HG03571 (cell line): ENCODE measurements around the gene MEA1.
"Not testable (repeated sequence)": the region's sequence is repeated elsewhere in the genome, so short reads cannot be mapped to it uniquely, and the experiment has no call there.

Source experiments
- ATAC-seq: cut with Tn5 transposase; IDR thresholded peaks from one replicate; pipeline ENCODE4 v1.9.1; 2021; ENCODE audit not compliant: unreplicated experiment

The MEA1 gene

DNA sequence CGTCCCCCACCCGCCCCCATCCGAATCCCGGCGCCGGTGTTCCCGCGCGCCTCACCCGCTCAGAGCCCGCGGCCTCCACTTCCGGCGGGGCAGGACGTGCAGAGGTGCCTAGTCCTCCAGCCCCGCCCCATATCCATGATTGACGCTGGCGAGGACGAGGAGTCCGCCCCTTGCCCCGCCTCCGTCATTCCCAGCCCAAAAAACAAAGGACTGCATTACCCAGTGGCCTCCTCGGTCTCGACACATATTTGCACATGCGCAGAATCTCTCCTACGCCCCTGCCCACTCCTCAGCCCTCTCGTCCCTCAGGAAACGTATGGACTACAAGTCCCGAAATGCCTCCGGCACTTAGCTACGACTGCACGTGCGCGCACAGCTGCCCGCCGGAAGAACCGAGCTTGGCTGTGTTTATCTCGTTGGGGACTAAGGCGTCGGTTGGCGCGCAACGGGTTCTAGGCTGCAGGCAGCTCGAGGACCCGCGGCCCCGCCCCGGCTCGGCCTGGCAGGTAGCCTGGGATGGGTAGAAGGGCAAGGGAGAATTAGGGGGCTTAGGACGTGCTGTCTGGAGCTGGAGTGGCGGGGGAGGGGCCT is at the start of gene MEA1, which contains the start of gene KLHDC3:
TSS of gene MEA1 (minus strand) at position 104 of the 591 bp plus-strand sequence. CDS start 133 bp downstream, outside the sequence.
TSS of gene KLHDC3 (plus strand) at position 407 of the 591 bp plus-strand sequence. CDS start 2,944 bp downstream, outside the sequence.
- ATAC-seq = peak; percentile 89

DNA sequence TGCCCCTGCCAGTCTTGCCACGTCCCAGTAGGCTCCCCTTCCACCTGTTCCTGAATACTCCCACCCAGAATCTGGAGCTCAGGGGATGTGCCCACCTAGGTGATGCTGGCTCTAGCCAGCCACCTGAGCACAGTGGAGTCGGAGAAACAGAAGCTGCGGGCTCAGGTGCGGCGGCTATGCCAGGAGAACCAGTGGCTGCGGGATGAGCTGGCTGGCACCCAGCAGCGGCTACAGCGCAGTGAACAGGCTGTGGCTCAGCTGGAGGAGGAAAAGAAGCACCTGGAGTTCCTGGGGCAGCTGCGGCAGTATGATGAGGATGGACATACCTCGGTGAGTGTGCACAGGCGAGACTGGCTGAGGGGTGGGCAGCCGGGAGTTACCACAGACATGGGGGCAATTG is 49.1 kb upstream of the MEA1 start:
- no peak for ATAC-seq

DNA sequence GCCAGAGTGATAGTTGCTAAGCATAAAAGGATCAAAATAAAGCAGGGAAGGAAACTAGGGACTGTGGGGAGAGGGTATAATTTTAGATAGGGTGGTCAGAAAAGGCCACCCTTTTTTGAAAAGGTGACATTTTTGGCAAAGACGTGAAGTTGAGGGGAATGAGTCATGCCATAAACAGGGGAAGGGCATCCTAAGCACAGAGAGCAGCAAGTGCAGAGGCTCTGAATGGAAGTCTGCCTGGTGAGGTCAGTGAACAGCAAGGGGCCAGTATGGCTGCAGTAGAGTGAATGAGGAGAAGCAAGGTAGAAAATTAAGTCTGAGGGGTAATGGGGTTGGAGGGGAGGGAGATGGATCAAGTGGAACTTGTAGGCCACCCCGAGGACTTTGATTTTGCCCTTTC is 48.1 kb upstream of the MEA1 start:
- ATAC-seq = no peak

DNA sequence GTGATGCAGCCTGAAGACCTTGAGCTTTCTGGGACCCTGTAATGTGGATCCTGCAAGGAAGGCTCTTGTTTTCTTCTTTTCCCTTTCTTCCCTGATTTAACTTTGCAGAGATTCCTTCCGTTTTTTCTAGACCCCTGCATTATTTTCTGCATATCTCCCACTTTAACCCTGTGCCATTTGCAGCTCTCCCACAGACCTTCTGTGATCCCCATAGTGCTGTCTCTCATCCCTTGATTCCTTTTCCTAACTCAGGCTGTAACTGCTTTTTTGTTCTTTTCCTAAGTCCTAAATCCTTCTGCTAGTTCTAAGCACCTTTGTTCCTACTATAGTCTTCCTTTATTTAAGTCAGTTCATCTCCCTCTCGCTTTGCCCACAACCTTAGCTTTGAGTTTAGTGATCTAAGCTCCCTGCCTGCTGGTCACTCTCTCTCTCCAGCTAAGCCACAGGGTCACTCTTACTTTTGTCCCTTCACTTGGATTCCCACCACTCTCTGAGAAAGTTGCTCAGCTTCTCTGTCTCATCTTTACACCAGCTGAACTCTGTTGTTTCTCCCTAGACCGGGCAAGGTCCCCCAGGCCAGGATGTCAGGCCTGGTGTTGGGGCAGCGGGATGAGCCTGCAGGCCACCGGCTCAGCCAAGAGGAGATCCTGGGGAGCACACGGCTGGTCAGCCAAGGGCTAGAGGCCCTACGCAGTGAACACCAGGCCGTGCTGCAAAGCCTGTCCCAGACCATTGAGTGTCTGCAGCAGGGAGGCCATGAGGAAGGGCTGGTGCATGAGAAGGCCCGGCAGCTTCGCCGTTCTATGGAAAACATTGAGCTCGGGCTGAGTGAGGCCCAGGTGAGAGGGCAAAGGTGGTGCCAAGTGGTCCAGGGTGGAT is 47.2 kb upstream of the MEA1 start:
- no peak for ATAC-seq

DNA sequence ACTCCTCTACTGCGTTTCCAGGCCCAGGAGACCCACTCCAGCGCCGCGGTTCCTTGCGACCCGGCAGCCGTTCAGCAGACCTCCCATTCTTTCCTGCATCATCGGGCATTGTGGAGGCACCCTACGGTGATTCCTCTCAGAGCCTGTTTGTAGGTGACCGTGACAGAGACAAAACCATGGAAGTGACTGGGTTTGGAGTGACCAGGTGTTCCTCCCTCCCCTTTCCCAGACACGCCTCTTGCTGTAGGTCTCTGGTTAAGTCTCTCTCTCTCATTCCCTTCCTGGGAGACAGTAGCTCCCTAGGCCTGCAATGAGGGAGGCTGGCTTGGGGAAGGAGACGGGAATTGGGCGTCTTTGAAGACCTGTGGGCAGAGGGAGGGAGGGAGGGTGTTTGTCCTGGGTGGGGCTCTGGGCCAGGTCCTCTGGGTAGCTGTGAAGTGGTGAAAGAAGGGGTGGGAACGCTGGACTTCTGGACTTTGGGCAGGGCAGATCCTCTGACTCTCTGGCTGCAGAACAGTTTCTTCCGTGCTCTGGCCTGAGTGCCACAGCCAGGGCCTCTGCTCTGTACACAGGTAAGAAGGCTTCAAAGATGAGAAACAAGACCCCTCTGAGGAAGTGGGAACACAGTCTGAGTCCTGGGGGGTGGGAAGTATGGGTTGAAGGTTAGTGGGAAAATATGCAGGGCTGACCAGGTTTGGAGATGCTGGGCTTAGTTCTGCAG is 46.4 kb upstream of the MEA1 start:
- ATAC-seq = no peak

DNA sequence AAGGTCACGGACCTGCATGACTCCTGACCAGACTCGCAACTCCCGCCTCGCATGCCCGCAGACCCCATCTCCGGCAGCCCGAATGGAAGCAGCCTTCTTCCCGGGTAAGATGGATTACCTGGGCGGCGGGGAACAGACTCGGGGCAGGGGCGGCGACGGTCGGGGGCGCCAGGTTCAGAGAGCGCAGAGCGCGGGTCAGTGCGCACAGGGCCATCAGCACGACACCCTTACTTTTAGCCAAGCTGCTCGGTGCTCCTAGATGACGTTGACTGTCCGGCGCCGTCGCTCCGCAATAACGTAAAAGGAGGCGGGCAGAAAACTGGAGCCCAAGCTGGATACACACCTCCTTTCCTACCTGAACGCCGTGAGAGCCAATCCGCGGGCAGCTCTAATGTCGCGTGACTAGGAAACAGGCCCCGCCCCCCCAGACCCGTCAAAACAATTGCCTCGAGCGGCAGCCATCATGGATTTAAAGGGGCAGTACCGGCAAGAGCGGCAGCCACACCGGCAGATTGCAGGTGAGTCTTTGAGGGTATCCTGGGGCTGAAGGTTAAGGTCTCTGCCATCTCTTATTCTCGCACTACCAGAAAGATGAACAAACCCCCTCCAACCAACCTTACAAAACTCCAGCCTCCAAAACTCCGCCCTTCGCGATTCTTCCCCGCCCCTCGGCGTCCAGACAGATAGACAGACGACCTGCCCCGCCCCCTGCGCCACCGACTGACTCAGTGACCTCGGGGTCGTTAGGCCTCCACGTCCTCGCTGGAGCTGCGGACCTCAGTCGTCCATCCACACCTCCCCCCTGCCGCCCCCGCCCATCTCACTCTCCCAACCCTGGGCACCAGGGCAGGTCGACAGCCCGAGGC is 45.7 kb upstream of the MEA1 start, which contains the start of the genes KLC4 and MRPL2:
TSS of gene KLC4 (plus strand) at position 464 of the 866 bp plus-strand sequence. CDS start 1,705 bp downstream, outside the sequence.
TSS of gene MRPL2 (minus strand) at position 267 of the 866 bp plus-strand sequence. CDS start at position 214, 53 bp downstream.
- peak; percentile 84 for ATAC-seq

DNA sequence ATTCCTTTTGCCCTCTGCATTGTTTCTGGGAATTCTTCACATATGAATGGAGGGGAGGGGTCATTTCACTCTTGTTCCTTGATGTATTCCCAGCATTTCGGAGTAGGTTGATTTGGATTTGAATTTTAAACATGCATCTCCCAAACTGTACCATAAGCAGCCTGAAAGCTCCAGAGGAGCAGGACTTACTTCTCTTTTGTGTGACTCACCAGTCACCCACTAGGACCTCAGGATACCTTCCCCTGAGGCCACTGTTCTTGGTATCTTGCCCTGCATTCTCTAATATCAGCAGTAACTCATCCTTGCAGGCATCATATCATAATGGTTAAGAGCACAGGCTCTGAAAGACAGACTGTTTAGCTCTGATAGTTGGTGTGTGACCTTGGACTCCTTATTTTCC is 44.8 kb upstream of the MEA1 start:
- ATAC-seq = no peak

DNA sequence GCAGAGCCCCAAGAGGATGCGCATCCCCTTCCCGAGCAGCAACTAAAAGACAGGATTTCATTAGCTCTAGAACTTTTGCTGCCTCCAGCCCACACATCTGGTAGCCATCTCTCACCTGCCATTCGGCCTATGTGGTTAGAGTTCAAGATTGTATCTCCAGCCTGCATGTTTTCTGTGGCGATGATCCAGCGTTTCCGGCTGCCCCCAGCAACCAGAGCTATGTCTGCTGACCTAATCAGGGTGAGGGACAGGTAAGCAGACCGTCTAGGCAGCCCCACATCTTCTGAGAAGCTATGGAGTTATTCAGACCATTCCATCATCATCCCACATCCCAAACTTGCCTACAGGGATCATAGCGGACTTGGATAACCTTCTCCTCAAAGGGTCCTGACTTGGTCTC is 42.2 kb upstream of the MEA1 start:
- ATAC-seq = no peak

DNA sequence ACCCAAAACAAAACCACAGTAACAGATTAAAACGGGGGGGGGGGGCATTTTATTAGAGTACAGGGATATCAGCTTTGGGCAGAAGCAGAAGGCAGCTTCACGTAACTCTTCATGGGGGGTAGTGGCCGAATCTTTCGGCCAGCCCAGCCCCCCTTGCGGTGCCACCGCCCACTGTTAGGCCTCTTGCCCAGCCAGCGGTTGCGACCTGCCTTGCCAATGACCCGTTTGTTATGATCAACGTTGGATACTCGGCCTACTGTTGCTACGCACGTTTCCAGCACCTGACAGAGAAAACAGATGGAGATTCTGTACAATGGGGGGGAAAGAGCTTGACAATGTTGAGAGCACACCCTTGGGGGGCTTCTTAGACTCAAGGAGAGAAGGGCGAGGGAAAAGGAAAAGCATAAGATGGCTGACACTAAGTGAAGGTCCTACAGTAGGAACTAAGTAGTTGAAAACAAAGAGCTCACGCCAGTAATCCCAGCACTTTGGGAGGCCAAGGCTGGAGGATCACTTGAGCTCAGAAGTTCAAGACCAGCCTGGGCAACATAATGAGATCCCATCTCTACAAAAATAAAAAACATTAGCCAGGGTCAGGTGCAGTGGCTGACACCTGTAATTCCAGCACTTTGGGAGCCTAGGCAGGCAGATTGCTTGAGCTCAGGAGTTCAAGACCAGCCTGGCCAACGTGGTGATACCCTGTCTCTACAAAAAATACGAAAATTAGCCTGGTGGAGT is 40.6 kb upstream of the MEA1 start:
- ATAC-seq = no peak

DNA sequence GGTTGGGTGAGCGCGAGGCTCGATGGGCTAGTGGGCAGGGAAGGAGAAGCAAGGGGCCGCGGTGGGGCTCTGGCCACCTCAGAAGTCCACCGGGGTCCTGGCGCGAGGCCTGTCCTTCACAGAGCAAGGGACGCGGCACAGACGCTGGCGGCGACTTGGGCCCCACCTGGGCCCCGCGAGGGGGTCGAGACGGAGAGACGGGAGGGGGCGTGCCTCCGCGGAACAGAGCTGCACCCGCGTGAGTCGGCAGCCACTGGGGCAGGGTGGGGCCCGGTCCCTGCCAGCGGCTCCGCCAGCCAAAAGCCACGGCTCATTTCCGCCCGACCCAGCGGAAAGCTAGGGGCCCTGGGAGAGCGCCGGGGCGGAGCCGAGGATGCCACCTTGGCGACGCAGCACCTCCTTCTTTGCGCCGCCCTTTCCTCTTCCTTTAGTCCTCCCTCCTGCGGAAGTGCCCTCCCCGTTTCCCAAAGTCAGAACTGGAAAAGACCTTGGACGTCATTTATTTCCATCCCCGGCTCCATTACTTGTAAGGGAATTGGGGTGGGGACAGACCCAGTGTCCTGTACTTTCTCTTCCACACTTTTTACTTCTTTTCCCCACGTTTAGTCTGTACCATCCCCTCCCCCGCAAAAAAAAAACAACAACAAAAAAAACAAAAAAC is 39.9 kb upstream of the MEA1 start, which contains the start of gene CUL7:
TSS of gene CUL7 (minus strand) at position 307 of the 661 bp plus-strand sequence. CDS start 1,063 bp downstream, outside the sequence.
- ATAC-seq = peak; percentile 69

DNA sequence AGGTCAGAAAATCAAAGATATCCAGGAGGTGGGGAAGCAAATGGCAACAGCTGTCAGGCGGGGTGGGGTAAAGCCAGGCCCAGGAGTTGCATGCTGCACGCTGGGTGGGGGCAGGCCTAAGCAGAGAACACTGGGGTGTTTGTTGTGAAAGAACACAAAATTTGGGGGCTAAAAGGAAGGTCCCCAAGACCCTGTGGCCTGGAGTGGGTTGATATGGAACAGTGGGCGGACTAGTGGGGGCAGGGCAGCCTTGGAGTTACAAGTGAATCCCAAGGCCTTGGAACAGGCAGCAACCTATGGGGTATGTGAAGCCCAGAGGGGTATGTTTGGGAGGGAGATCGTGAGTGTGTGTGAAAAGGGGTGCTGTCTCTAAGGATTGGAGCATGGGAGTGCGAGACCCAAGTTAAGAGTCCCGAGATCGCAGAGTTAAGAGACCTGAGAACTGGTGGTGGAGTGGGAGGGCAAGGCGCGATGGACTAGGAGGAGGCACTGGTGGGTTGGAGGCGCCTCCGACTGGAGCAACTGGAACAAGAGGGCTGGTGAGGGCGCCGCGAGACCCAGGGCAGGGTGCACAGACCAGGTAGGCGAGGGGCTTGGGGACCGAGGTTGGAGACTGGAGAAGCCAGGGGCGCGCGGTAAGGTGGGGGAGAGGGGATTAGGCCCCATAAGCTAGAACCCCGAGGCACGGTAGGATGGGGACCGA is 39.2 kb upstream of the MEA1 start:
- no peak for ATAC-seq

DNA sequence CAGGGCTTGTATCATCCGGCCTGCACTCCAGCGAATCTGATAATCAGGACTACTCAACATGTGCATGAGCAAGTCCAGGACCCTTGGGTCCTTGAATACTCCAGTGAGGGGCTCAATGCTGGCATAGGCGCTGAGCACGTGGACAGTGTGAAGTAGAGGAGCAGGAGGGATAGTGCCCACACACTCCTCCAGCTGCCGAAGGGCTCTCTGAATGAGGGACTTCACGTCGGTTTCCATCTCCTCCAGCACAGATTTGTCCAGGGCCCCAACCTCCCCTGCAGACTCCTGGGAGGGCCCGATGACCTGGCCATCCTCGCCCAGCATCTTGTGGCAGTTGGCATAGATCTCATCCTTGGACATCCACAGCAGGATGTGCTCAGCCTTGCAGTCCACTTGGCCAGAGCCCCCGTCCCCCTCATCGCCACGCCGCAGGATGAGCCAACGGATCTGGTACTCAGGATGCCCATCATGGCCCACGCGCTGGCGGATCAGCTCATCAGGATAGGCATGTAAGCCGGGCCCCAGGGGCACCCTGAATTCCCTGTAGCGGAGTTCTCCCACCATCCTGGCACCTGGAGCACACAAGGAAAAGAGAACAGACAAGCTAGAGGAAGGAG is 38.6 kb upstream of the MEA1 start:
- no peak for ATAC-seq

DNA sequence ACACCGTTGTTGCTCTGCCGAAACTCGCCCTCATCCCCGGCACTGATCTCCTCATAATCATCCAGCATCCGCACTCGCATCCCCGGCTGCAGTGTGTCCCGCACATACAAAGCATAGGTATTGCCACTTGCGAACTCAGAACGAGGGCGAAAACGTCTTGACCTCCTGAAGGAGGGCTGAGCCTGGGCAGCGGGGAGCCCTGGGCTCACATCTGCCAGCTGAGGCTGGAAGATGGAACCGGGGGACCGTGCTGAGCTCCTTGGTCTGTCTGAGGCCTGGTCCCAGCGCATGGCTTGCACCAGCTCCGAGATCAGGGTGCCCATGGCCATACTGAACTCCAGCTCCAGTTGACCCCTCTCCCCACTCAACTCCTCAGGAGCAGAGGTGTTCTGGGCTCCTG is 37.2 kb upstream of the MEA1 start:
- ATAC-seq = no peak

DNA sequence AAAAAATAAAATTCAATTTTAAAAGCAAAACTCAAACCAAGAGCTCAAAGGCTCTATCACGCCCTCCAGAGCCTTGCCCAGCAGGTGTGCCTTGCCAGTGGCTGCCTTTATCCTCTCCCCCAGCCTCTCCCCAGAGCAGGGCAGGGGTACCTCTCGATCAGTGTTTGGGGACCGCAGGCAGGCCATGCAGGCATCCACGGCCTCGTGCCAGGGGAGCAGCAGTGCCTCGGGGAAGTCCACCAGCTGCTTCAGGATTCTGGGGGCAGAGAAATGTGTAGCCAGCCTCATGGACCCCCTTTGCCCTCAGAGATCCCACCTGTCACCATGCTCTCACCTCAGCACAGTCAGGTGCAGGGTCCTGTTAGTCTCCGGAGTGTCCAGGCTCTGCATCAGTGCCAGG is 34.3 kb upstream of the MEA1 start:
- no peak for ATAC-seq

DNA sequence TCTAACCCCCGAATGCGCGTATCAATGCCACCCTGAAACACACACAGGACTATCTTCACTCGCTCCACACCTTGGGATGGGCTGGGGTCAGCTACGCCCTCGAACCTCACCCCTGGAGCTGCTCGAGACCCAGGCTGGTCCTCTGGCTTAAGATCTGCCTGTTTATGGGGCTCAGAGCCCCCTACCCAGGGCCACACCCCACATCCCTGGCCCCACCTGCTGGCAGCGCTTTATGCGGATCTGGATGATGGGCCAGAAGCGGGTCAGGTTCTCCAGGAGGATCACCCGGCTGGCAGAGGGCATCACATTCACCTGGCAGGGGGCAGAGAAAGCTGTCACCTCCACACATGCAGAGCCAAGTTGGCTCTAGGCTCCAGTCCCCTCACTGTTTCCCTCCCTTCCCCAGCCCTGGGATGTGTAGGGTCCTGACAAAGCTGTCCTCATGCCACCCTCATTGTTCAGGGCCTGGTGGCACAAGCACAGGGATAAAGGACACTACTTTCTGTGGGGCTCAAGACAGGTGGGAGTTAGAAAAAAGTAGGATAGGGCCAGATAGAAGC is 31.7 kb upstream of the MEA1 start:
- no peak for ATAC-seq

DNA sequence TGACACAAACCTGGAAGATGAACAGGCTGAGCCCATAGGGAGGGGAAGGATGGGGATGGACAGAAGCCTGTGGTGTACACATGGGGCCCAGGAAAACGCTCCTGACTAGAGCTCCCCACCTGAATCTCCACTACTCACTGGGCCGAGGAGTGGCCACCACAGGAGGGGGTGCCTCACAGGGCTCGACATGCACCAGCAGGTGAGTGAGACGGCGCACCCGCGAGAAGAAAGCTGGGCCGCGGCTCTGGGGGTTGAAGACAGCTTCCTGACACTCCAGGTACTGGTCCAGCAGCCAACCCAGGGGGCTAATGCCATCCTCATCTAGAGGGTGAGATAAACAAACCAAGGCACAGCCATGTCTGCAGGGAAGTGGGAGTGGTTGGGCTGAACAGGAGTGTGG is 29.6 kb upstream of the MEA1 start:
- ATAC-seq = no peak

DNA sequence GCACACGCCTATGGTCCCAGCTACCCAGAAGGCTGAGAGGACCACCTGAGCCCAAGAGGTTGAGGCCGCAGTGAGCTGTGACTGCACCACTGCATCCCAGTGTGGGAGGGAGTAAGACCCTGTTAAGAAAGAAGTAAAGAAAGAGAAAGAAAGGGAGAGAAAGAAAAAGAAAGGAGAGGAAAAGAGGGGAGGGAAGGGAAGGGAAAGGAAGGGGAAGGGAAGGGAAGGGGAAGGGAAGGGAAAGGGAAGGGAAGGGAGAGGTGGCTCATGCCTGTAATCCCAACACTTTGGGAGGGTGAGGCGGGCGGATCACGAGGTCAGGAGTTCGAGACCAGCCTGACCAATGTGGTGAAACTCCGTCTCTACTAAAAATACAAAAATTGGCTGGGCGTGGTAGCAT is 27.7 kb upstream of the MEA1 start:
- not testable (repeated sequence) for ATAC-seq
